HL-60 (cell line): ENCODE data around the gene ZNF346.

Experiments
- CTCF ChIP-seq: IDR thresholded peaks from one replicate; pipeline ENCODE4 v1.5.1; 2011; ENCODE audit warnings: low read length, control low read depth, inconsistent platforms; ENCODE audit not compliant: insufficient read depth
- POLR2AphosphoS5 ChIP-seq: IDR thresholded peaks from 2 replicates; pipeline ENCODE4 v1.6.1; 2012; ENCODE audit warnings: low read depth

GRCh38 chr5:177124486-177124991 lies 102.0 kb downstream of the ZNF346 start:
- TF ChIP-seq POLR2AphosphoS5 (no peak), CTCF (no peak)
